Measurements from ENCODE around the gene MOBP. TPM values are rescaled to one million over a fixed set of nuclear protein-coding genes. Genes with fewer than 3 reads are reported as not detected.
A peak's percentile ranks its signal among the peaks of the same experiment; 100 is the strongest.

The MOBP gene
- total and polyA plus RNA-seq, 2 of the 8 experiments (the other 6 are each of a cell fraction or from before 2014, with no cell fraction given) = 0.06 to 0.50 TPM

GRCh38 chr3:39542588-39542988 is 75.1 kb downstream of the MOBP start:
- H2BK5ac ChIP-seq (ENCODE audit: low read depth, low read length) = no peak overlapping the region
- H2BK15ac ChIP-seq (ENCODE audit: low read length) = no peak overlapping the region
- no peak overlapping the region for H3K4me2 ChIP-seq (ENCODE audit: insufficient read depth in 1 of 2, low read depth in 2 of 2, low read length in 2 of 2)
- H3K27ac ChIP-seq (ENCODE audit: low read depth, low read length) = no peak overlapping the region
- no peak for DNase-seq (ENCODE audit: low read depth in 1 of 2, low spot score in 2 of 2)
- H3K9ac ChIP-seq (replicated peaks in 1 of 4; ENCODE audit: extremely low read depth in 1 of 4, low read depth in 3 of 4, low read length in 3 of 4) = no peak overlapping the region
- no peak overlapping the region for H2BK12ac ChIP-seq (ENCODE audit: low read depth, low read length)
- H4K8ac ChIP-seq (ENCODE audit: extremely low read depth, insufficient read depth, low read length) = no peak overlapping the region
- H3K36me3 ChIP-seq (ENCODE audit: control insufficient read depth in 2 of 4, insufficient read depth in 4 of 4, low read length in 3 of 4) = no peaks in the 10 kb centered on the region
- no peak overlapping the region for H4K91ac ChIP-seq (replicated peaks; ENCODE audit: insufficient read length, low read length)
- no peak overlapping the region for H2BK120ac ChIP-seq (replicated peaks; ENCODE audit: low read depth, low read length)
- no peak overlapping the region for H2AK5ac ChIP-seq (ENCODE audit: low read depth, low read length)
- ChIA-PET POLR2A (ENCODE audit: partially characterized antibody) (interaction anchor here (1.5 kb wide), 1 partner anchor 35 kb away, joined by 3 read pairs; no protein-coding TSS in a partner anchor), CTCF (ENCODE audit: partially characterized antibody) (interaction anchor here (0.7 to 4.3 kb wide), 20 partner anchors 10 to 638 kb away, joined by 3 to 16 read pairs (median 4); partner anchors contain the start of gene RPSA)
- H3K79me1 ChIP-seq (ENCODE audit: low read depth, low read length) = no peaks in the 10 kb centered on the region
- H4K20me1 ChIP-seq (replicated peaks in 1 of 2; ENCODE audit: control insufficient read depth in 1 of 2, insufficient read depth in 2 of 2, low read length in 2 of 2) = no peaks in the 10 kb centered on the region
- H3K4me1 ChIP-seq (replicated peaks in 1 of 4; ENCODE audit: control insufficient read depth in 3 of 4, insufficient read depth in 4 of 4, low read length in 3 of 4) = peaks cover 0 to 3% (median 1%) of the 10 kb centered on the region in 4 experiments; a peak in 3 of 7 replicates
- peak overlapping the region; percentile 10; the same call in 1 of the 2 replicates for H2BK20ac ChIP-seq (ENCODE audit: low read length)
- no peaks in the 10 kb centered on the region for H3K27me3 ChIP-seq (replicated peaks in 1 of 4; ENCODE audit: control insufficient read depth in 3 of 4, extremely low read depth in 1 of 4, insufficient read depth in 3 of 4, low read length in 3 of 4)
- no peak overlapping the region for H3K56ac ChIP-seq (replicated peaks; ENCODE audit: insufficient read length, low read depth, low read length)
- H3K18ac ChIP-seq (ENCODE audit: extremely low read depth, low read length) = no peak overlapping the region
- no peaks in the 10 kb centered on the region for H3K79me2 ChIP-seq (ENCODE audit: control insufficient read depth in 1 of 2, insufficient read depth in 2 of 2, low read length in 2 of 2)
- H3K23me2 ChIP-seq (ENCODE audit: low read depth, low read length) = no peaks in the 10 kb centered on the region
- H3K4ac ChIP-seq (replicated peaks; ENCODE audit: insufficient read length, low read depth, low read length) = no peak overlapping the region
- no peak overlapping the region for H2AFZ ChIP-seq (ENCODE audit: low read length)
- 82% methylated on average over 5 of the region's 5 CpGs; no CpG with 5 or more reads in 1 of the 2 experiments for WGBS, 2 experiments (ENCODE audit: extremely low coverage in 1 of 2, insufficient coverage in 1 of 2, insufficient read length in 1 of 2, insufficient replicate concordance in 2 of 2, low coverage in 1 of 2, low lambda C conversion rate in 2 of 2, missing lambda C conversion rate in 1 of 2)
- H3K4me3 ChIP-seq (ENCODE audit: extremely low read depth in 1 of 4, insufficient read depth in 2 of 4, low read depth in 3 of 4, low read length in 4 of 4) = no peak overlapping the region
- no peaks in the 10 kb centered on the region for H3K9me3 ChIP-seq (ENCODE audit: insufficient read depth in 2 of 2, low read depth in 1 of 2, low read length in 1 of 2)
- FAIRE-seq = no peak
- no peak overlapping the region for H4K5ac ChIP-seq (ENCODE audit: insufficient read length, low read depth, low read length)
- no peak overlapping the region for H3K23ac ChIP-seq (ENCODE audit: insufficient read length)
- H3K14ac ChIP-seq (ENCODE audit: insufficient read length) = no peak overlapping the region
- TF ChIP-seq CBX8 (IDR thresholded peaks at IDR 0.05; ENCODE audit: borderline replicate concordance, low read depth, low read length) = no peak
- no peak for TF ChIP-seq USF2 (IDR thresholded peaks at IDR 0.05; ENCODE audit: low read length)
- no peak for TF ChIP-seq NRF1 (IDR thresholded peaks at IDR 0.05; ENCODE audit: low read depth, low read length)
- no peak for TF ChIP-seq ASH2L (IDR thresholded peaks at IDR 0.05; ENCODE audit: low read length)
- TF ChIP-seq ZNF274 (IDR thresholded peaks at IDR 0.05; ENCODE audit: borderline replicate concordance, extremely low read depth, low read length) = no peak
- TF ChIP-seq SP4 (IDR thresholded peaks at IDR 0.05; ENCODE audit: low read length) = no peak
- no peak for TF ChIP-seq MAFK (IDR thresholded peaks at IDR 0.05; ENCODE audit: low read depth, low read length)
- no peak for TF ChIP-seq CEBPB (IDR thresholded peaks at IDR 0.05; ENCODE audit: low read depth, low read length)
- TF ChIP-seq HDAC6 (IDR thresholded peaks at IDR 0.05; ENCODE audit: low read depth, low read length) = no peak
- TF ChIP-seq, protein P1, sequence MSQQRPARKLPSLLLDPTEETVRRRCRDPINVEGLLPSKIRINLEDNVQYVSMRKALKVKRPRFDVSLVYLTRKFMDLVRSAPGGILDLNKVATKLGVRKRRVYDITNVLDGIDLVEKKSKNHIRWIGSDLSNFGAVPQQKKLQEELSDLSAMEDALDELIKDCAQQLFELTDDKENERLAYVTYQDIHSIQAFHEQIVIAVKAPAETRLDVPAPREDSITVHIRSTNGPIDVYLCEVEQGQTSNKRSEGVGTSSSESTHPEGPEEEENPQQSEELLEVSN (IDR thresholded peaks at IDR 0.05) = no peak
- no peak for TF ChIP-seq SP1 (IDR thresholded peaks at IDR 0.05; ENCODE audit: low read depth, low read length)
- no peak for TF ChIP-seq BRCA1 (IDR thresholded peaks at IDR 0.05; ENCODE audit: low read depth, low read length)

Measured in H1 (cell line).